ENCODE results near the gene ZBTB38.

DNA sequence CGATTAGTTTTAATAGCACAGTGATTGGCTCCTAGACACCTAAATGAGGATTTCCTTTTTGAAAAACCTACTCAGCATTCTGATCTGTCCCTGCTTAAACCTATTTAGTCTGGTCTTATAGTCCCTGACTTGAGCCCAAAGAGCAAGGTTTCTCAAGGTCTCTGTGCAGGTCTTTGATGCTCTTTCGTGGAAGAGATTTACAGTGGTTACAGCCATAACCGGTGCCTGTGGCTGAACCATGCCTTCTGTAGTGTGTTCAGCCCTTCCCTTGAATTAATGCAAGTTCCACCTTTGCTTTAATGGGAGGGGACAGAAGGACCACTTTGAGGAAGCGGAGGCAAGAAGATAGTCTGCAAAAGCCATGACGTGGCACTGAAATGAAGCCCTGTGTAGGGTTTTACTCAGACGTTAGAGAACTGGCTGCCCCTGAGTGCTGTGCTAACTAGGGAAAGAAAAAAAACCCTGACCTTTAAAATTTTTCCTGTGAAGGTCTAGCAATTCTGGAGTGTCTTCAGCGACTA is 43.0 kb downstream of the ZBTB38 start:
- TF ChIP-seq, protein P1, sequence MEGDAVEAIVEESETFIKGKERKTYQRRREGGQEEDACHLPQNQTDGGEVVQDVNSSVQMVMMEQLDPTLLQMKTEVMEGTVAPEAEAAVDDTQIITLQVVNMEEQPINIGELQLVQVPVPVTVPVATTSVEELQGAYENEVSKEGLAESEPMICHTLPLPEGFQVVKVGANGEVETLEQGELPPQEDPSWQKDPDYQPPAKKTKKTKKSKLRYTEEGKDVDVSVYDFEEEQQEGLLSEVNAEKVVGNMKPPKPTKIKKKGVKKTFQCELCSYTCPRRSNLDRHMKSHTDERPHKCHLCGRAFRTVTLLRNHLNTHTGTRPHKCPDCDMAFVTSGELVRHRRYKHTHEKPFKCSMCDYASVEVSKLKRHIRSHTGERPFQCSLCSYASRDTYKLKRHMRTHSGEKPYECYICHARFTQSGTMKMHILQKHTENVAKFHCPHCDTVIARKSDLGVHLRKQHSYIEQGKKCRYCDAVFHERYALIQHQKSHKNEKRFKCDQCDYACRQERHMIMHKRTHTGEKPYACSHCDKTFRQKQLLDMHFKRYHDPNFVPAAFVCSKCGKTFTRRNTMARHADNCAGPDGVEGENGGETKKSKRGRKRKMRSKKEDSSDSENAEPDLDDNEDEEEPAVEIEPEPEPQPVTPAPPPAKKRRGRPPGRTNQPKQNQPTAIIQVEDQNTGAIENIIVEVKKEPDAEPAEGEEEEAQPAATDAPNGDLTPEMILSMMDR (IDR thresholded peaks at IDR 0.05), result no peak
- TF ChIP-seq POLR2AphosphoS5 (IDR thresholded peaks at IDR 0.05) (no peak), POLR2A (IDR thresholded peaks at IDR 0.05) (no peak)

Measured in breast epithelium (tissue), 3 donors.